Duodenal mucosa (tissue), 2 donors: ENCODE results near the gene GMDS.

ENCODE experiments used
- H3K27ac ChIP-seq: one replicate; pipeline ENCODE4 v1.7.0; 2013; ENCODE audit warnings: low read depth, low read length
- H3K27me3 ChIP-seq, 2 donors: one replicate each; pipeline ENCODE4 v1.7.0; 2013; ENCODE audit warnings: low read length in 2 of 2, control low read depth in 1 of 2; ENCODE audit not compliant: insufficient read depth in 2 of 2, control insufficient read depth in 1 of 2
- H3K36me3 ChIP-seq, 2 donors: one replicate each; pipeline ENCODE4 v1.7.0; 2013; ENCODE audit warnings: low read length in 2 of 2, control low read depth in 1 of 2; ENCODE audit not compliant: insufficient read depth in 2 of 2, control insufficient read depth in 1 of 2
- H3K4me1 ChIP-seq, 2 donors: one replicate each; pipeline ENCODE4 v1.7.0; 2013; ENCODE audit warnings: low read length in 2 of 2, control low read depth in 1 of 2; ENCODE audit not compliant: insufficient read depth in 2 of 2, control insufficient read depth in 1 of 2
- H3K4me3 ChIP-seq, 2 donors: one replicate each; pipeline ENCODE4 v1.7.0; 2013; ENCODE audit warnings: low read length in 2 of 2, low read depth in 1 of 2
- H3K9ac ChIP-seq, 2 donors: one replicate each; pipeline ENCODE4 v1.7.0; 2013; ENCODE audit warnings: low read length in 2 of 2, low read depth in 1 of 2
- H3K9me3 ChIP-seq, 2 donors: one replicate each; pipeline ENCODE4 v1.7.0; 2013; ENCODE audit warnings: low read length in 2 of 2, control low read depth in 1 of 2; ENCODE audit not compliant: control insufficient read depth in 1 of 2

Gene GMDS

DNA sequence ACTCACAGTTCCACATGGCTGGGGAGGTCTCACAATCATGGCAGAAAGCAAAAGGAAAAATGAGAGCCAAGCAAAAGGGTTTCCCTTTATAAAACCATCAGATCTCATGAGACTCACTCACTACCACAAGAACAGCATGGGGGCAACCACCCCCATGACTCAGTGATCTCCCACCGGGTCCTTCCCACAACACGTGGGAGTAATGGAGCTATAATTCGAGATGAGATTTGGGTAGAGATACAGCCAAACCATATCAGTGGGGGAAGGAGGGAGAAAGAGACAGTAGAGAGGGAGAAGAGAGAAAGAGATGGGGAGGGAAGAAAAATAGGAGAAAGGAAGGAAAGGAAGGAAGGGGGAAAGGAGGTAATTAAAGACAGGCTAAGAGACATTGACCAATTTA is 30.1 kb downstream of the GMDS start:
- peaks cover 5 to 15% of the 10 kb centered on the region in 2 donors for H3K4me1 ChIP-seq
- H3K4me3 ChIP-seq = no peak overlapping the region
- H3K36me3 ChIP-seq = no peaks in the 10 kb centered on the region
- no peaks in the 10 kb centered on the region for H3K9me3 ChIP-seq
- no peak overlapping the region for H3K27ac ChIP-seq
- no peak overlapping the region for H3K9ac ChIP-seq
- H3K27me3 ChIP-seq = no peaks in the 10 kb centered on the region

DNA sequence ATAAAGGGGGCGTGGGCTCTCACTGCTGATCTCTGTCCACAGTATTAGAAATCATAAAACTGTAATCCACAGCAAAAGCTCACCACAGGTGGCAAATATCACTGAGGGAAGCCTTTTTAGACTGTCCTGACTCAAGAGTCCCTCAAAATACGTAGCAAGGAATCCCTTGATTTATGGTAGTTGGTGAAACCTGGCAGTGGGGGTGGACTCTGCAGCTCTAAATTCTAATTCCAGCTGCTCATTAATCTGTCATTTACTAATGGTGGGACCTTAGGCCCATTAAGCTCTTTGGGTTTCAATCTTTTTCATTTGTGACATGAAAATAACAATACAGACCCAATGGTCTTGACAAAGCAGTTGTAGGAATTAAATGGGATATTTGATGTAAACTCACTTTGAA is 32.3 kb downstream of the GMDS start:
- Histone ChIP-seq H3K9ac (no peak overlapping the region), H3K4me3 (no peak overlapping the region), H3K27me3 (no peaks in the 10 kb centered on the region), H3K4me1 (peaks cover 5 to 8% of the 10 kb centered on the region in 2 donors), H3K9me3 (no peaks in the 10 kb centered on the region), H3K27ac (no peak overlapping the region), H3K36me3 (no peaks in the 10 kb centered on the region)

DNA sequence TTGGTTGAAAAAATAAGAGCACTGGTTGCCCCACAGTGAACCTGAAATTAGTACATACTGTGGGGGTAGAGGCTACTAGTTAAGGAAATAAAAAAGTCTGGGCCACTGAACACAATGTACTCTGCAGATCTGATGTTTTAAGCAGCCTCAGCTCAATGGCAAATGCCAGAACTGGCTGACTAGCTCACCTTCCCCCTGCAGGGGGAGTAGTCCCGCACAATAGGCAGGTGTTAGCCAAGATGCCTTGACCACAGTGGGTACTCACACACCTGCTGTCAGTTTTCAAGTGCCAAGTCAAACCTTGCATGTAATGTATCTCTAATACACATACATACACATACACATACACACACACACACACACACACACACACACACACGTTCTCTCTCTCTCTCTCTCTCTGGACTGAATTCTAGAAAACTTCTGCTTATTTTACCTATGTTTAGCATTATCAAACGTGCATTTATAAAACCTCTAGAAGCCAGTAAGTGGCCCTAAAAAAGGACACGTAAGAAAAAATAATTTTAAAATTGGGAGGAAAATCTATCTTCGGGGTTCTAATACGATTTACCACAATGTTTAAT is 36.1 kb downstream of the GMDS start:
- no peaks in the 10 kb centered on the region for H3K36me3 ChIP-seq
- H3K9me3 ChIP-seq = no peaks in the 10 kb centered on the region
- H3K27ac ChIP-seq = no peak overlapping the region
- no peaks in the 10 kb centered on the region for H3K4me1 ChIP-seq
- no peaks in the 10 kb centered on the region for H3K27me3 ChIP-seq
- no peak overlapping the region for H3K4me3 ChIP-seq
- H3K9ac ChIP-seq = no peak overlapping the region

DNA sequence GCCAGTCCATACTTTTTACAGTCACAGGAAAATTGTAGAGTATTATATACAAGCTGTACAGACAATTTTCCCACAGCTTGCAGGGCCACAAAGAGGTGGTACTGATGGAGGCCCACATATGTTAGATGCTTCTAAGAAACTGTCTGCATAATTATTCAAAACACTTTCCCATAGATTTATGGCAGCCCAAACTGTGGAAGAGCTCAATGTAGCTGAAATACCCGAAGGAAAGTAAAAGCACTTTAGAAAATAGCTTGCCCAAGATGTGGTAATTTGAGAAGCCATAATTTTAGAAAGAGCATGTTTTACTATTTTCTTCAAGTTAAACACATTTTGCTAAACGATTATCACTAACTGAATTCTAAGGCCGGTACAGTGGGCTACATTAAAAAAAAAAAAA is 36.9 kb downstream of the GMDS start:
- Histone ChIP-seq H3K9me3 (no peaks in the 10 kb centered on the region), H3K4me3 (no peak overlapping the region), H3K9ac (no peak overlapping the region), H3K36me3 (no peaks in the 10 kb centered on the region), H3K27me3 (no peaks in the 10 kb centered on the region), H3K4me1 (no peaks in the 10 kb centered on the region), H3K27ac (no peak overlapping the region)

DNA sequence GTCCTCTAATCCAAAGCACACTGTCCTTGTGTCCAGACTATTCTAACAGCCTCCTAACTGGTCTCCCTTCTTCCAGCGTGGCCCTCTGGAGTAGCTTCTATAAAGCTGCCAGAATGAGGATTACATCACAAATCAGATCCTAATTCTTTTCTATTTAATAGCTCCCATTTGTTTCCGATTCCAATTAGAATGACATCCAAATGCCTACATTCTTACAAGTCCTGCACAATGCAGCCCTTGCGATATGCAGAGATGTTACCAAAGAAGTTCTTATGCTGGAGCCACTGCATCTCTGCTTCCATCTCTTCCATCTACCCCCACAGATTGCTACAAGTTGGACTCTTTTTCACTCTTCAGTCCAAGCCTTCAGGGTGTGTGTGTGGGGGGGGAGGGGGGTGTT is 40.0 kb downstream of the GMDS start:
- H3K4me1 ChIP-seq = no peaks in the 10 kb centered on the region
- H3K36me3 ChIP-seq = no peaks in the 10 kb centered on the region
- H3K4me3 ChIP-seq = no peak overlapping the region
- no peaks in the 10 kb centered on the region for H3K27me3 ChIP-seq
- H3K9ac ChIP-seq = no peak overlapping the region
- H3K9me3 ChIP-seq = no peaks in the 10 kb centered on the region
- H3K27ac ChIP-seq = no peak overlapping the region

DNA sequence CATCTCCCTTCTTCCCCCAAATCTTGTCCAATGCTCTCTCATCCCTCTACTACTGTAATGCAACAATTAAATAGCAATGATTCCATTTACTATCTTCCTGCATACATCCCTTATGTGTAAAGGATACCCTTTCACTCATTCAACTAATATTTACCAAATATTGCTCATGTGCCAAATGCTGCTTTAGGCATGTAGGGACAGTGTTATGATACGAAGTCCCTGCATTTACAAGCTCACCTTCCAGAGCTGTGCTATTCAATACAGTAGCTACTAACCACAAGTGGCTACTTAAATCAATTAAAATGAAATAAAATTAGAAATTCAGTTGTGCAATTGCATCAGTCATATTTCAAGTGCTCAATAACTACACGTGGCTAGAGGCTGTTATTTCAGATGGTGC is 41.1 kb downstream of the GMDS start:
- H3K9ac ChIP-seq = no peak overlapping the region
- no peaks in the 10 kb centered on the region for H3K36me3 ChIP-seq
- no peaks in the 10 kb centered on the region for H3K27me3 ChIP-seq
- no peaks in the 10 kb centered on the region for H3K4me1 ChIP-seq
- H3K27ac ChIP-seq = no peak overlapping the region
- H3K9me3 ChIP-seq = no peaks in the 10 kb centered on the region
- H3K4me3 ChIP-seq = no peak overlapping the region

DNA sequence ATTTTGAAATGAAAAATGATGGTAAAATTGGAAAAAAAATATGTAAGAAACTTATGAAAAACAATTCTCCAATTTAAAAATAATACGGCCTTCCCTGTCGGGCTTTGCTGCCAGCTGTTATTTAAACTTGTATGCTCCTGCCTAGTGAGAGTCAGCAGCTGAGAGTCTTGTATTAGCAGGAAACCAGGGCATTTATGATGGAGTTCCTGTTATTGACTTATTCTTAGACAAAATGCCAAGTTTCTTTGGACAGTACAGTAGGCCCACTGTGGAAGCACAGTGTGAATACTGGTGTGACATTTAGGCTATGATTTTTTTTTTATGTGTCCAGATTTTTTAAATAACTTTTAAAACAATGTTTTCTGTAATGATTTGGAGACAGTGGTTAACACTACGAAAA is 42.1 kb downstream of the GMDS start:
- no peak overlapping the region for H3K4me3 ChIP-seq
- H3K36me3 ChIP-seq = no peaks in the 10 kb centered on the region
- no peaks in the 10 kb centered on the region for H3K27me3 ChIP-seq
- no peaks in the 10 kb centered on the region for H3K9me3 ChIP-seq
- no peak overlapping the region for H3K27ac ChIP-seq
- H3K9ac ChIP-seq = no peak overlapping the region
- no peaks in the 10 kb centered on the region for H3K4me1 ChIP-seq

DNA sequence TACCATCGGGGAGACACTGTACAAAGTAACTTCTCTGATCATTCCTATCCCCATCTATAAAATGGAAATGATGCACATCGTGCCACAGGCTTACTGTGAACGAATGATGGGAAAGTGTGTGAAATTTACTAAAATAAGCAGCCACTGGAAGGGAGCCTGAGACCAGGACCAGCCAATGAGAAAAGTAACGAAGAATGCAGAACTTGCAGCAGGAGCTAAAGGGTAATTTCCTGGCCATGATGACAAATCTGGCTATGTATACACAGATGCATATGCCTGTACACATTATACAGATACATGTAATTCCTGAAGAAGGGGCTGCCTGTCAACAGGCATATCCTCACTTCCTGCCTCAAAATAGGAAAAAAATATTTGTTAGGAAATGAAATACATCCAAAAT is 47.4 kb downstream of the GMDS start:
- no peak overlapping the region for H3K27ac ChIP-seq
- peaks cover 0 to 5% of the 10 kb centered on the region in 2 donors for H3K4me1 ChIP-seq

DNA sequence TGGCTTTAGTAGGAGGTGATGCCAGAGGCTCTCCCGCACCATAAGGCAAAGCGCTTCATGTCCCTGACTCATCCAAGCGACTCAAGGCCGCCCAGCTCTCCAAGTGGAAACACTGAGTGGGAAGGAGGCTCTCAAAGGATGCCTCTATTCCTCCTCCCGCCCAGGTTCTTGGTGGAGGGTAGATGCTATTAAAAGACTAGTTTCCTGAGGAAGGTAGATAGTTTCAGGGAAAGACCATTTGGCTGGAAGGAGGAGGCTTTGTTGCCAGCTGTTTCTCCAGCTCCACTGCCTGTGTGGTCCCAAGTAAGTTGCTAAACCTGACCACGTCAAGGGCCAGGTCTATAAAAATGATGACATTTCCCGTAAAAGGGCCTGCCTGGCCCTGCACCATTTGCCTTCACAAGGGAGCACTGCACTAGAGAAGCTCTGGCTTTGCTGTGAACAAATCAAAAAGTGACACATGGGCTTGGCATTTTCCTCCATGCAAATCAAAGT is 48.2 kb downstream of the GMDS start:
- H3K27ac ChIP-seq = no peak overlapping the region
- no peak overlapping the region for H3K4me3 ChIP-seq
- no peaks in the 10 kb centered on the region for H3K27me3 ChIP-seq

More for the DNA sequence above, 47.4 kb downstream of the GMDS start:
- H3K9ac ChIP-seq = no peak overlapping the region
- H3K9me3 ChIP-seq = no peaks in the 10 kb centered on the region
- no peaks in the 10 kb centered on the region for H3K27me3 ChIP-seq
- H3K4me3 ChIP-seq = no peak overlapping the region
- H3K36me3 ChIP-seq = peaks cover 0 to 3% of the 10 kb centered on the region in 2 donors

DNA sequence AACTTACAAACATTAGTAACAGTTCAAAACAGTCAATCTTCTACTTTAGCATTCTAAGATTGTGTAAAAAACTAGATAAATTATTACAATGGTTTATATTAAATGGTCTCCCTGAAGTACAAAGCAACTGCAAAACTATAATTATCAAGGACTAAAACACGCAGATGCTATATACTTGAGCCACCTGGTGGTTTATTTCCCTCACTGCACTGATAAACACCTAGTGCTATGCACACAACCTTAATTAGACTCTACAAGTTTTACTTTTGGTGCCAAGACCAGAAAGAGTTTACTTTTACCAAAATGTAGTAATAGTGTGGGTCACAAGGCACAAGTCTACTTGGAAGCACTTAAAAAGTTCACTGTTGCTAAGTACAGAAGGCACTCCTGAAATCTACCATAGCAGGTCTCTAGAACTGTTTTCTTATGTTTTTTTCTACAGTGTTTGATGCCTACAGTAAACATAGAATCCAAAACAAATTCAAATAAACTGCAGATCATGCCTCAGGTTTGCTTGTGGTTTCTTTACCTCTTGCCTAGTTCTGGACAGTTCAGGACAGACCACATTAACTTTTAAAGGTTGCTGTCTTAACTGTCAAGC is 49.2 kb downstream of the GMDS start:
- no peaks in the 10 kb centered on the region for H3K27me3 ChIP-seq
- no peak overlapping the region for H3K9ac ChIP-seq
- H3K27ac ChIP-seq = no peak overlapping the region
- peaks cover 0 to 5% of the 10 kb centered on the region in 2 donors for H3K4me1 ChIP-seq
- no peaks in the 10 kb centered on the region for H3K9me3 ChIP-seq
- no peak overlapping the region for H3K4me3 ChIP-seq
- H3K36me3 ChIP-seq = peaks cover 0 to 10% of the 10 kb centered on the region in 2 donors

More for the DNA sequence above, 48.2 kb downstream of the GMDS start:
- Histone ChIP-seq H3K9ac (no peak overlapping the region), H3K36me3 (peaks cover 0 to 10% of the 10 kb centered on the region in 2 donors), H3K9me3 (no peaks in the 10 kb centered on the region), H3K4me1 (peaks cover 0 to 5% of the 10 kb centered on the region in 2 donors)
